BE2C (cell line): Measurements from ENCODE around the gene HNRNPA1L2.
A peak's percentile ranks its signal among the peaks of the same experiment; 100 is the strongest.
"Not testable (repeated sequence)": the region's sequence is repeated elsewhere in the genome, so short reads cannot be mapped to it uniquely, and the experiment has no call there.

Experiments used
- DNase-seq: peaks from one replicate; pipeline ENCODE4 v3.0.0-alpha.2; 2020
- H3K27me3 ChIP-seq: fragments of 250-450 bp; sonication (Bioruptor Pico); 2 replicates; pipeline ENCODE4 v1.5.1; 2020; ENCODE audit warnings: mild to moderate bottlenecking
- H3K36me3 ChIP-seq: fragments of 250-450 bp; sonication (Bioruptor Pico); 2 replicates; pipeline ENCODE4 v1.5.1; 2020; ENCODE audit warnings: mild to moderate bottlenecking
- H3K4me1 ChIP-seq: fragments of 250-450 bp; sonication (Bioruptor Pico); 2 replicates; pipeline ENCODE4 v1.5.1; 2020
- H3K4me3 ChIP-seq: 2 replicates; pipeline ENCODE4 v1.5.1; 2011; ENCODE audit warnings: low read depth, low read length
- H3K9me3 ChIP-seq: fragments of 250-450 bp; sonication (Bioruptor Pico); 2 replicates; pipeline ENCODE4 v1.5.1; 2020
- CTCF ChIP-seq: IDR thresholded peaks from 2 replicates; pipeline ENCODE4 v1.5.1; 2012; ENCODE audit warnings: mild to moderate bottlenecking, low read depth, low read length

The HNRNPA1L2 gene

DNA sequence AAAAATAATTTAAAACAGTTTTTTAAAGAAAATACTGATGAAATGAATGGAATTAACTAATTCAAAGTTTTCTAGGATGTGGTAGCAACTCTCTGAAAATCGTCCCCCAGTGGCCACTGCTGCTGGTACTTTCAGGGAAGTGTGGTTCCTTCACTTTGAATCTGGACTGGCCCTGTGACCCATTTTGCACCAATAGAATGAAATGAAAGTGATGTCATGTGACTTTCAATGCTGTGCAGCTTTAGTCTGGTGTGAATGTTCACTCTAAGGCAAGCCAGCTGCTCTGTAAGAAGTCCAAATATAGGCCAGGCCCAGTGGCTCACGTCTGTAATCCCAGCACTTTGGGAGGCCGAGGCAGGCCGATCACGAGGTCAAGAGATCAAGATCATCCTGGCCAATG, 26.4 kb upstream of the HNRNPA1L2 start:
- no peak overlapping the region for H3K4me3 ChIP-seq
- no peaks in the 10 kb centered on the region for H3K27me3 ChIP-seq
- H3K4me1 ChIP-seq: no peaks in the 10 kb centered on the region
- no peaks in the 10 kb centered on the region for H3K9me3 ChIP-seq
- no peak for DNase-seq
- TF ChIP-seq CTCF: 0 out of 2 replicates have a peak, but pooled peaks have one; percentile 3
- H3K36me3 ChIP-seq: no peaks in the 10 kb centered on the region

- Histone ChIP-seq H3K9me3 (no peaks in the 10 kb centered on the region), H3K36me3 (no peaks in the 10 kb centered on the region), H3K27me3 (no peaks in the 10 kb centered on the region), H3K4me3 (peak overlapping the region; percentile 100), H3K4me1 (no peaks in the 10 kb centered on the region)
- no peak for TF ChIP-seq CTCF
- DNase-seq: peak; percentile 91
These were observed 24.9 kb upstream of the HNRNPA1L2 start for GRCh38 chr13:52617070-52618060.

DNA sequence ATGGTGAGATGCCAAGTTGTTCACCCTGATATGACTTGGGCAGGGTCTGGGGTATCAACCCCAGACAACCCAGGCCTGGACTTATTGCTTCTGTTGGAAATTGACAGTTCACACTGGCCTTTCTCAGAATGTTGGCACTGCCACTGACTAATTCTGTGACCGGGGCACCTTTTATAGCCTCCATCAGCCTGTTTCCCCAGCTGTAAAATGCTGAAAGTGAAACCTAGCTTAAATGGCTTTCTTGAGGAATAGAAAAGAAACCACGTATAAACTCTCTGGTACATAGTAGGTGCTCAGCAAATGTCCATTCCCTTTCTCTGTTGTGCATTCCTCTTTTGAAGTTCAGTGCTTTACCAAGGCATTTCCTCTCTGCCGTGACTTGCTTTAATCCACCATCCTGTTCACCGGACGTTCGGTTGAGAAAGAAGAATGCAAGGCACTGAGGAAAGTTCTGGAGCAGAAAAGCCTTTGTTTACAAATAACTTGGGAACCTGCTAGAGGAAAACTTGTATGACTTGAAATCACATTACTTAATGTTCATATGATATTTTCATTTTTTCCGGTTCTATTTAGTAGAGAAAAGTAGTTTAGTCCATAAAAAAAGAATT, 11.0 kb upstream of the HNRNPA1L2 start:
- not testable (repeated sequence) for H3K27me3 ChIP-seq, DNase-seq, H3K9me3 ChIP-seq, H3K4me1 ChIP-seq, H3K4me3 ChIP-seq
- H3K36me3 ChIP-seq: peaks cover 14% of the 10 kb centered on the region

DNA sequence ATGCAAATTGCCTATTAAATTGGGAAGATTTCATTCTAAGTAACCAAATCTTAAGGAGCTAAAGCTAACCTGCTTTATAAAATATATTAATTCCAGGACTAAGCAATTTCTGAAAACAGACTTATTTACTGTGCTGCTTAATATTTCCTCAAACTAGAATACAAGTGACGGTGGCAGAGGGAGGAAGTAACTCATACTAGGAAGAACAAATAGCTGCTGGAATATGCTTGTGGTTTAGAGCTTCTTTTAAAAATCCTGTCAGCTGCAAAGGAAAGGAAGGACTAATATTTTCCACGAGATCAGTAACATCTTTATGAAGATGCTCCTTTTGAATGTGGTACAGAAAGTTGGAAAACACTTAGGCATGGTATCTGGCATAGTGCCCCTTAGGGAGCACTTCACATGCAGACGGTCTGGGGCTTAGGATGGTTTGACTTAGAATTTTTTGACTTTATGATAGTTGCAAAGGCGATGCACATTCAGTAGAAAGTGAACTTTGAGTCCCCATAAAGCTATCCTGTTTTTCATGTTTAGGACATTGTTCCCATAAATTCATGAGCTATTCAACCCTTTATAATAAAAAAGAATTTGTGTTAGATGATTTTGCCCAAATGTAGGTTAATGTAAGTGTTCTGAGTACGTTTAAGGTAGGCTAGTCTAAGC, 3.4 kb upstream of the HNRNPA1L2 start:
- no peaks in the 10 kb centered on the region for H3K9me3 ChIP-seq
- H3K4me1 ChIP-seq: no peaks in the 10 kb centered on the region
- H3K27me3 ChIP-seq: no peaks in the 10 kb centered on the region
- no peak overlapping the region for H3K4me3 ChIP-seq
- H3K36me3 ChIP-seq: peaks cover 10% of the 10 kb centered on the region
- TF ChIP-seq CTCF: no peak
- no peak for DNase-seq

DNA sequence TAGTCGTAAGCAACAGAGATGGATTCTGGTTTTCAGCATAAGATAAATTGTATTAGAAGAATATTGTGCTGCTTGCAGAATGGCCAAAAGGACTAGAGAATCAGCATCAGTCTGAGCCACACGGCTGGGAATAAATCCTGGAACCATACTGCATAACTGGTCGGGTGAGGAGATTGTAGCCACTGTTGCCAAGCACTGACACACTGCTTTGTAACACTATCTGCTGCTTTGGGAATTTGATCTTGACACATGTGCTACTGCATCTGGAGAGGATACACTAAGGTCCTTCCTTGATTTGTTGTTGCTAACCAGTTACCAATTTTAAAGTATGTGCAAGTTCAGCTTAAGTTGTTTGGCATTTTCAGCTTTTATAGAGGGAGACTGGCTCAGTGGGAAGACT, 1.9 kb downstream of the HNRNPA1L2 start:
- TF ChIP-seq CTCF: no peak
- Histone ChIP-seq H3K9me3 (no peaks in the 10 kb centered on the region), H3K27me3 (no peaks in the 10 kb centered on the region), H3K36me3 (peaks cover 11% of the 10 kb centered on the region), H3K4me1 (no peaks in the 10 kb centered on the region), H3K4me3 (no peak overlapping the region)
- DNase-seq: no peak

DNA sequence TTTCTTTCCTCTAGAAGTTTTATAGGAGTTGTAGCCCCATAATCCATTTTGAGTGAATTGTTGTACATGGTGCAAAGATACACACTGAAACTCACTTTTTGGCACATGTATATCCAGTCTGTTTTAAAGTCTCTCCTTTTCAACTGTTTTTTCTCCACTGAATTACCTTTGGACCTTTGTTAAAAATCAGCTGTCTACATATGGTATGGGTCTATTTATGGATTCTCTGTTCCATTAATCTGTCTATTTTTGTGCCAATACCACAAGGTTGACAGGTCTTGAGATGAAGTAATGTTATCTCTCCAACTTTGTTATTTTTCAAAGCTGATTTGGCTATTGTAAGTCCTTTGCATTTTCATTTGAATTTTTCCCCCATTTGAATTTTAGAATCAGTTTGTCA, 4.7 kb downstream of the HNRNPA1L2 start:
- no peak overlapping the region for H3K4me3 ChIP-seq
- no peak for DNase-seq
- TF ChIP-seq CTCF: no peak
- no peaks in the 10 kb centered on the region for H3K4me1 ChIP-seq
- H3K27me3 ChIP-seq: no peaks in the 10 kb centered on the region
- peaks cover 19% of the 10 kb centered on the region for H3K36me3 ChIP-seq
- H3K9me3 ChIP-seq: no peaks in the 10 kb centered on the region
